ENCODE measurements around the gene TIMM23B.
"Not testable (repeated sequence)": the region's sequence is repeated elsewhere in the genome, so short reads cannot be mapped to it uniquely, and the experiment has no call there.

TIMM23B gene

GRCh38 chr10:49987207-49987606, 45.4 kb downstream of the TIMM23B start:
- not testable (repeated sequence) for DNase-seq

- DNase-seq, result not testable (repeated sequence)
Measured at GRCh38 chr10:49988376-49988775, 46.5 kb downstream of the TIMM23B start, which contains the start of gene AGAP6. Gene AGAP6 (plus strand): TSS chr10:49988406. CDS start chr10:49988716, 310 bp downstream.

GRCh38 chr10:49995321-49995720, 53.5 kb downstream of the TIMM23B start:
- DNase-seq, result not testable (repeated sequence)

- DNase-seq, result not testable (repeated sequence)
Measured at GRCh38 chr10:50014024-50014423, 72.2 kb downstream of the TIMM23B start.

- DNase-seq, result not testable (repeated sequence)
Measured at GRCh38 chr10:50015596-50016220, 73.9 kb downstream of the TIMM23B start.

GRCh38 chr10:50016926-50017325, 75.1 kb downstream of the TIMM23B start:
- DNase-seq, result not testable (repeated sequence)

- DNase-seq, result not testable (repeated sequence)
Measured at GRCh38 chr10:50017646-50018045, 75.8 kb downstream of the TIMM23B start.

- not testable (repeated sequence) for DNase-seq
Measured at GRCh38 chr10:50019279-50019678, 77.4 kb downstream of the TIMM23B start.

- DNase-seq, result not testable (repeated sequence)
Measured at GRCh38 chr10:50020451-50021024, 78.7 kb downstream of the TIMM23B start.

GRCh38 chr10:50021646-50022045, 79.8 kb downstream of the TIMM23B start:
- DNase-seq, result no peak
